Stomach (tissue), 4 donors: Measurements from ENCODE around the gene TSKU.

ENCODE experiments used
- EP300 ChIP-seq: sonication (generic); formaldehyde crosslinking; IDR thresholded peaks from one replicate; pipeline ENCODE4 v1.6.1; 2017; ENCODE audit warnings: antibody characterized with exemption
- POLR2A ChIP-seq, 4 donors: fragments of 450-650 bp; IDR thresholded peaks; one replicate each; pipeline ENCODE4 v1.6.1; 2016; ENCODE audit warnings: antibody characterized with exemption in 4 of 4, control low read depth in 2 of 4, mild to moderate bottlenecking in 1 of 4, moderate library complexity in 1 of 4
- TF ChIP-seq, protein P1 (sequence below), 7 experiments: fragments of 450-650 bp in 4 of 7; fragments of 200-600 bp in 3 of 7; sonication (generic) in 3 of 7; IDR thresholded peaks; one replicate each; pipeline ENCODE4 v1.5.1; 2016 to 2019; ENCODE audit warnings: antibody characterized with exemption in 7 of 7, control low read depth in 2 of 7, mild to moderate bottlenecking in 1 of 7

DNA sequence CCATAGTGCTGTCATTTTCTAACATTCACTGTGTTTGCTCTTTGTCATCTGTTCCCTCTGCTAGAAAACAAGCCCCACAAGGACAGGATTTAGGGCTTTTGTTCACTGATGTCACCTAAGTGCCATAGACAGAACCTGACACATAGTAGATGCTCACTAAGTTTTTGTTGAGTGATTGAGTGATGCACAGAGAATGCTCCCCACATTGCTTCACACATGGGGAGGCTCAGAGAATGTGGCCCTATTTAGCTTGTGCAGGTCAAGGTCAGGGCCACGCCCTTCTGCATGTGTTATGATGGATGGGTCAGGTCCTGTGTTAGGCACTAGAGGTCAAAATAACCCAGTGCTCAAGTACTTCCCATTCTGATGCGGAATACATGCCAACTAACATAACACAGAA lies 33.1 kb upstream of the TSKU start:
- TF ChIP-seq, protein P1, sequence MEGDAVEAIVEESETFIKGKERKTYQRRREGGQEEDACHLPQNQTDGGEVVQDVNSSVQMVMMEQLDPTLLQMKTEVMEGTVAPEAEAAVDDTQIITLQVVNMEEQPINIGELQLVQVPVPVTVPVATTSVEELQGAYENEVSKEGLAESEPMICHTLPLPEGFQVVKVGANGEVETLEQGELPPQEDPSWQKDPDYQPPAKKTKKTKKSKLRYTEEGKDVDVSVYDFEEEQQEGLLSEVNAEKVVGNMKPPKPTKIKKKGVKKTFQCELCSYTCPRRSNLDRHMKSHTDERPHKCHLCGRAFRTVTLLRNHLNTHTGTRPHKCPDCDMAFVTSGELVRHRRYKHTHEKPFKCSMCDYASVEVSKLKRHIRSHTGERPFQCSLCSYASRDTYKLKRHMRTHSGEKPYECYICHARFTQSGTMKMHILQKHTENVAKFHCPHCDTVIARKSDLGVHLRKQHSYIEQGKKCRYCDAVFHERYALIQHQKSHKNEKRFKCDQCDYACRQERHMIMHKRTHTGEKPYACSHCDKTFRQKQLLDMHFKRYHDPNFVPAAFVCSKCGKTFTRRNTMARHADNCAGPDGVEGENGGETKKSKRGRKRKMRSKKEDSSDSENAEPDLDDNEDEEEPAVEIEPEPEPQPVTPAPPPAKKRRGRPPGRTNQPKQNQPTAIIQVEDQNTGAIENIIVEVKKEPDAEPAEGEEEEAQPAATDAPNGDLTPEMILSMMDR (IDR thresholded peaks at IDR 0.05), result no peak
- TF ChIP-seq POLR2A (IDR thresholded peaks at IDR 0.05), result no peak
- TF ChIP-seq EP300, result no peak
